ENCODE measurements around the gene RABGAP1L.
"Not testable (repeated sequence)": the region's sequence is repeated elsewhere in the genome, so short reads cannot be mapped to it uniquely, and the experiment has no call there.

The RABGAP1L gene

GRCh38 chr1:174839211-174839610 lies 679.9 kb downstream of the RABGAP1L start:
- Histone ChIP-seq H2AK5ac (ENCODE audit: low read length) (no peak overlapping the region), H4K8ac (ENCODE audit: low read depth, low read length) (no peak overlapping the region), H3K27ac (ENCODE audit: low read depth, low read length) (no peak overlapping the region), H2BK120ac (ENCODE audit: insufficient read depth, low read length, poor library complexity) (no peak overlapping the region), H4K12ac (ENCODE audit: low read depth, low read length) (no peak overlapping the region), H2BK12ac (ENCODE audit: low read length) (no peak overlapping the region), H3K27me3 (ENCODE audit: insufficient read depth, low read length) (no peaks in the 10 kb centered on the region), H3K4me1 (ENCODE audit: control insufficient read depth in 1 of 2, insufficient read depth in 2 of 2, low read length in 2 of 2) (no peaks in the 10 kb centered on the region), H3K9me3 (ENCODE audit: insufficient read depth, low read depth, low read length) (no peaks in the 10 kb centered on the region), H3K23ac (ENCODE audit: low read length) (no peak overlapping the region), H3K79me2 (ENCODE audit: control insufficient read depth, insufficient read depth, low read length, poor library complexity) (no peaks in the 10 kb centered on the region), H2AFZ (ENCODE audit: insufficient read depth, low read length, poor library complexity) (no peak overlapping the region), H3K36me3 (ENCODE audit: control insufficient read depth in 1 of 2, insufficient read depth in 2 of 2, low read length in 2 of 2) (no peaks in the 10 kb centered on the region), H3K79me1 (ENCODE audit: low read length) (no peaks in the 10 kb centered on the region), H3K18ac (ENCODE audit: low read length) (no peak overlapping the region), H3K14ac (ENCODE audit: low read length) (no peak overlapping the region), H3K4me3 (ENCODE audit: low read depth, low read length) (no peak overlapping the region), H3K4ac (ENCODE audit: low read depth, low read length) (no peak overlapping the region), H3K9ac (ENCODE audit: low read length) (no peak overlapping the region), H2BK5ac (ENCODE audit: low read depth, low read length, poor library complexity) (no peak overlapping the region), H3K4me2 (ENCODE audit: low read length) (no peak overlapping the region), H4K91ac (ENCODE audit: low read depth, low read length) (no peak overlapping the region)
- no CpG with 5 or more reads among the region's 1 CpG for WGBS (ENCODE audit: extremely low coverage, insufficient coverage, insufficient read length)
- no peak for DNase-seq

- no peak overlapping the region for H3K27ac ChIP-seq (ENCODE audit: low read depth, low read length)
- H3K4me3 ChIP-seq (ENCODE audit: low read depth, low read length), result no peak overlapping the region
- no peaks in the 10 kb centered on the region for H3K27me3 ChIP-seq (ENCODE audit: insufficient read depth, low read length)
- H3K9me3 ChIP-seq (ENCODE audit: insufficient read depth, low read depth, low read length), result no peaks in the 10 kb centered on the region
- H3K4me1 ChIP-seq (ENCODE audit: control insufficient read depth in 1 of 2, insufficient read depth in 2 of 2, low read length in 2 of 2), result no peaks in the 10 kb centered on the region
- H3K23ac ChIP-seq (ENCODE audit: low read length), result no peak overlapping the region
- no peak overlapping the region for H3K9ac ChIP-seq (ENCODE audit: low read length)
- H2AFZ ChIP-seq (ENCODE audit: insufficient read depth, low read length, poor library complexity), result no peak overlapping the region
- no peaks in the 10 kb centered on the region for H3K36me3 ChIP-seq (ENCODE audit: control insufficient read depth in 1 of 2, insufficient read depth in 2 of 2, low read length in 2 of 2)
- H2BK120ac ChIP-seq (ENCODE audit: insufficient read depth, low read length, poor library complexity), result no peak overlapping the region
- no peak overlapping the region for H4K8ac ChIP-seq (ENCODE audit: low read depth, low read length)
- no peak overlapping the region for H4K12ac ChIP-seq (ENCODE audit: low read depth, low read length)
- no peak overlapping the region for H2BK5ac ChIP-seq (ENCODE audit: low read depth, low read length, poor library complexity)
- no peak overlapping the region for H4K91ac ChIP-seq (ENCODE audit: low read depth, low read length)
- H2AK5ac ChIP-seq (ENCODE audit: low read length), result no peak overlapping the region
- H3K79me2 ChIP-seq (ENCODE audit: control insufficient read depth, insufficient read depth, low read length, poor library complexity), result no peaks in the 10 kb centered on the region
- no peak overlapping the region for H3K4ac ChIP-seq (ENCODE audit: low read depth, low read length)
- WGBS (ENCODE audit: extremely low coverage, insufficient coverage, insufficient read length), result no CpG with 5 or more reads among the region's 1 CpG
- H2BK12ac ChIP-seq (ENCODE audit: low read length), result no peak overlapping the region
- DNase-seq, result no peak
- H3K79me1 ChIP-seq (ENCODE audit: low read length), result no peaks in the 10 kb centered on the region
- H3K4me2 ChIP-seq (ENCODE audit: low read length), result no peak overlapping the region
- H3K18ac ChIP-seq (ENCODE audit: low read length), result no peak overlapping the region
- H3K14ac ChIP-seq (ENCODE audit: low read length), result no peak overlapping the region
These were observed 682.4 kb downstream of the RABGAP1L start for GRCh38 chr1:174841747-174842146.

- H3K23ac ChIP-seq (ENCODE audit: low read length); H3K79me1 ChIP-seq (ENCODE audit: low read length); H4K8ac ChIP-seq (ENCODE audit: low read depth, low read length); H3K79me2 ChIP-seq (ENCODE audit: control insufficient read depth, insufficient read depth, low read length, poor library complexity); H3K9ac ChIP-seq (ENCODE audit: low read length); H3K18ac ChIP-seq (ENCODE audit: low read length); H3K4me2 ChIP-seq (ENCODE audit: low read length); H3K4me1 ChIP-seq (ENCODE audit: control insufficient read depth in 1 of 2, insufficient read depth in 2 of 2, low read length in 2 of 2); H3K4me3 ChIP-seq (ENCODE audit: low read depth, low read length); H2BK12ac ChIP-seq (ENCODE audit: low read length); H2AK5ac ChIP-seq (ENCODE audit: low read length); H3K27ac ChIP-seq (ENCODE audit: low read depth, low read length); H4K12ac ChIP-seq (ENCODE audit: low read depth, low read length); H2AFZ ChIP-seq (ENCODE audit: insufficient read depth, low read length, poor library complexity); H2BK5ac ChIP-seq (ENCODE audit: low read depth, low read length, poor library complexity); H3K4ac ChIP-seq (ENCODE audit: low read depth, low read length); H3K27me3 ChIP-seq (ENCODE audit: insufficient read depth, low read length); H3K36me3 ChIP-seq (ENCODE audit: control insufficient read depth in 1 of 2, insufficient read depth in 2 of 2, low read length in 2 of 2); H4K91ac ChIP-seq (ENCODE audit: low read depth, low read length); H3K9me3 ChIP-seq (ENCODE audit: insufficient read depth, low read depth, low read length); H2BK120ac ChIP-seq (ENCODE audit: insufficient read depth, low read length, poor library complexity); H3K14ac ChIP-seq (ENCODE audit: low read length): not testable (repeated sequence)
- no CpG with 5 or more reads among the region's 36 CpGs for WGBS (ENCODE audit: extremely low coverage, insufficient coverage, insufficient read length)
- peak in 1 of 2 donors; percentile 22 for DNase-seq
These were observed 689.6 kb downstream of the RABGAP1L start for GRCh38 chr1:174848593-174849560.

GRCh38 chr1:174850726-174851125 lies 691.4 kb downstream of the RABGAP1L start:
- DNase-seq, result no peak
- Histone ChIP-seq H4K91ac (ENCODE audit: low read depth, low read length) (no peak overlapping the region), H3K4me3 (ENCODE audit: low read depth, low read length) (no peak overlapping the region), H2BK12ac (ENCODE audit: low read length) (no peak overlapping the region), H3K79me2 (ENCODE audit: control insufficient read depth, insufficient read depth, low read length, poor library complexity) (no peaks in the 10 kb centered on the region), H2AFZ (ENCODE audit: insufficient read depth, low read length, poor library complexity) (no peak overlapping the region), H3K27ac (ENCODE audit: low read depth, low read length) (no peak overlapping the region), H3K9me3 (ENCODE audit: insufficient read depth, low read depth, low read length) (no peaks in the 10 kb centered on the region), H3K4ac (ENCODE audit: low read depth, low read length) (no peak overlapping the region), H3K79me1 (ENCODE audit: low read length) (no peaks in the 10 kb centered on the region), H3K14ac (ENCODE audit: low read length) (no peak overlapping the region), H2AK5ac (ENCODE audit: low read length) (no peak overlapping the region), H4K12ac (ENCODE audit: low read depth, low read length) (no peak overlapping the region), H3K9ac (ENCODE audit: low read length) (no peak overlapping the region), H2BK120ac (ENCODE audit: insufficient read depth, low read length, poor library complexity) (no peak overlapping the region), H4K8ac (ENCODE audit: low read depth, low read length) (no peak overlapping the region), H3K4me1 (ENCODE audit: control insufficient read depth in 1 of 2, insufficient read depth in 2 of 2, low read length in 2 of 2) (no peaks in the 10 kb centered on the region), H3K18ac (ENCODE audit: low read length) (no peak overlapping the region), H3K23ac (ENCODE audit: low read length) (no peak overlapping the region), H3K27me3 (ENCODE audit: insufficient read depth, low read length) (no peaks in the 10 kb centered on the region), H3K4me2 (ENCODE audit: low read length) (no peak overlapping the region), H2BK5ac (ENCODE audit: low read depth, low read length, poor library complexity) (no peak overlapping the region), H3K36me3 (ENCODE audit: control insufficient read depth in 1 of 2, insufficient read depth in 2 of 2, low read length in 2 of 2) (no peaks in the 10 kb centered on the region)
- WGBS (ENCODE audit: extremely low coverage, insufficient coverage, insufficient read length), result no CpG with 5 or more reads among the region's 1 CpG

Data from trophoblast cell (in vitro differentiated cells and primary cell).